Endothelial cell of umbilical vein (primary cell): ENCODE data around the gene PRKAB2. TPM values are rescaled to one million over a fixed set of nuclear protein-coding genes. Genes with fewer than 3 reads are reported as not detected.

Experiments
- BruUV-seq: library from RNA; stranded (reverse); fragments of 400-500 nt; replicated peaks from 2 replicates; lab custom pipeline; 2021; lab: Mats Ljungman, UMichigan
- CTCF ChIA-PET: fragments of 300-600, 350-600 bp; sonication (Branson Sonifier 250); formaldehyde crosslinking; loops from one replicate; lab custom pipeline; 2021; ENCODE audit warnings: antibody characterized with exemption, inconsistent platforms; lab: Charles Lee
- POLR2A ChIA-PET: fragments of 300-600, 350-600 bp; sonication (Branson Sonifier 250); formaldehyde crosslinking; loops from one replicate; lab custom pipeline; 2021; ENCODE audit warnings: antibody characterized with exemption, inconsistent platforms; lab: Charles Lee
- DNase-seq: peaks from one replicate; pipeline ENCODE4 v3.0.0-alpha.2; 2011; ENCODE audit warnings: low read depth, low spot score
- FAIRE-seq: peaks from 2 replicates; lab custom pipeline; 2011; peaks lifted over from hg19 to GRCh38; lab: Jason Lieb, UNC
- H2AFZ ChIP-seq: 2 replicates; pipeline ENCODE4 v1.6.0; 2012; ENCODE audit warnings: low read depth, low read length, control low read depth, inconsistent platforms
- H3K27ac ChIP-seq: 2 replicates; pipeline ENCODE4 v1.5.1; 2011; ENCODE audit warnings: low read depth, mild to moderate bottlenecking, control low read depth, low read length, moderate library complexity; ENCODE audit not compliant: insufficient read depth
- H3K27me3 ChIP-seq, 2 experiments: 2 replicates each; pipeline versions ENCODE4 v1.6.0 to v1.6.1; 2011; ENCODE audit warnings: low read length in 2 of 2, mixed read lengths in 1 of 2; ENCODE audit not compliant: control insufficient read depth in 2 of 2, insufficient read depth in 2 of 2
- H3K36me3 ChIP-seq, 2 experiments: 2 replicates in 1 of 2; 3 replicates in 1 of 2; pipeline ENCODE4 v1.5.1; 2011; ENCODE audit warnings: low read length in 2 of 2, mild to moderate bottlenecking in 1 of 2, moderate library complexity in 1 of 2; ENCODE audit not compliant: control insufficient read depth in 2 of 2, insufficient read depth in 2 of 2; ENCODE audit errors: extremely low read depth in 1 of 2
- H3K4me1 ChIP-seq: 3 replicates; pipeline ENCODE4 v1.5.1; 2011; ENCODE audit warnings: mild to moderate bottlenecking, low read length; ENCODE audit not compliant: control insufficient read depth, insufficient read depth; ENCODE audit errors: extremely low read depth
- H3K4me2 ChIP-seq: 2 replicates; pipeline ENCODE4 v1.6.1; 2011; ENCODE audit warnings: low read length, control low read depth, mixed read lengths; ENCODE audit not compliant: insufficient read depth
- H3K4me3 ChIP-seq, 3 experiments: fragments of 200-600 bp in 1 of 3; sonication (generic), shearing (Covaris generic) in 1 of 3; replicated peaks in 1 of 3; 2 replicates each; pipeline ENCODE4 v1.5.1; 2011 to 2016; ENCODE audit warnings: control low read depth in 3 of 3, low read length in 3 of 3, mild to moderate bottlenecking in 2 of 3, inconsistent platforms in 1 of 3, low read depth in 1 of 3, moderate library complexity in 1 of 3; ENCODE audit not compliant: insufficient read depth in 1 of 3
- H3K79me2 ChIP-seq: 2 replicates; pipeline ENCODE4 v1.6.0; 2012; ENCODE audit warnings: low read length, inconsistent platforms; ENCODE audit not compliant: control insufficient read depth, insufficient read depth
- H3K9ac ChIP-seq: replicated peaks from 2 replicates; pipeline ENCODE3; 2011; ENCODE audit warnings: low read length, control low read depth; ENCODE audit not compliant: insufficient read depth; ENCODE audit errors: extremely low read depth
- H3K9me1 ChIP-seq: replicated peaks from 3 replicates; pipeline ENCODE4 v1.6.0; 2011; ENCODE audit warnings: mild to moderate bottlenecking, low read length; ENCODE audit not compliant: control insufficient read depth, insufficient read depth; ENCODE audit errors: extremely low read depth
- H3K9me3 ChIP-seq: replicated peaks from 2 replicates; pipeline ENCODE4 v1.5.1; 2012; ENCODE audit warnings: low read length, inconsistent platforms; ENCODE audit not compliant: control insufficient read depth, insufficient read depth
- H4K20me1 ChIP-seq: replicated peaks from 2 replicates; pipeline ENCODE3; 2011; ENCODE audit warnings: mild to moderate bottlenecking, low read length; ENCODE audit not compliant: control insufficient read depth, insufficient read depth; ENCODE audit errors: extremely low read depth
- FOS ChIP-seq: IDR thresholded peaks from 2 replicates; pipeline ENCODE4 v1.6.1; 2011; ENCODE audit warnings: mild to moderate bottlenecking, low read length, moderate library complexity, borderline replicate concordance; ENCODE audit not compliant: insufficient read depth
- GATA2 ChIP-seq: IDR thresholded peaks from 2 replicates; pipeline ENCODE4 v1.7.0; 2011; ENCODE audit warnings: low read depth, mild to moderate bottlenecking, moderate library complexity, mixed read lengths, low read length; ENCODE audit not compliant: insufficient read length, insufficient read depth
- MYC ChIP-seq: IDR thresholded peaks from one replicate; pipeline ENCODE4 v1.6.1; 2011; ENCODE audit warnings: mild to moderate bottlenecking, low read depth, low read length
- POLR2AphosphoS5 ChIP-seq: IDR thresholded peaks from 2 replicates; pipeline ENCODE4 v1.6.1; 2012; ENCODE audit warnings: low read depth, mild to moderate bottlenecking, control low read depth, low read length, moderate library complexity; ENCODE audit not compliant: insufficient read depth
- dilution Hi-C: fragments of 300-500 bp; cut with MboI; formaldehyde crosslinking; loops from one replicate; pipeline ENCODE4 v1.15.0; 2019; ENCODE audit warnings: low sequenced_read_pairs; ENCODE audit not compliant: extremely low pct_ligation_motif_present
- intact Hi-C: fragments of 100-400 bp; cut with micrococcal nuclease; formaldehyde crosslinking; loops from one replicate; pipeline ENCODE4 v1.10.0; 2022
- polyA plus RNA-seq, 4 experiments: library from polyadenylated mRNA; depleted of rRNA in 3 of 4; stranded (reverse) in 3 of 4; unstranded in 1 of 4; fragments of >200 nt; gene quantifications; 2 replicates each; pipeline versions ENCODE4 v1.2.1 to v1.2.3, GENCODE V29; 2011 to 2012; ENCODE audit warnings: missing spikeins in 1 of 4
- total RNA-seq: library from RNA; stranded (reverse); gene quantifications from 2 replicates; pipeline ENCODE4 v1.2.3, GENCODE V29; 2021
- TF ChIP-seq, protein P1 (sequence below): IDR thresholded peaks from 2 replicates; pipeline ENCODE4 v1.6.1; 2011; ENCODE audit not compliant: insufficient read depth, insufficient read length

Gene PRKAB2
- total and polyA plus RNA-seq, 2 donors (not counting 3 experiments of a cell fraction or from before 2014, with no cell fraction given), result 6.2 to 7.4 TPM

DNA sequence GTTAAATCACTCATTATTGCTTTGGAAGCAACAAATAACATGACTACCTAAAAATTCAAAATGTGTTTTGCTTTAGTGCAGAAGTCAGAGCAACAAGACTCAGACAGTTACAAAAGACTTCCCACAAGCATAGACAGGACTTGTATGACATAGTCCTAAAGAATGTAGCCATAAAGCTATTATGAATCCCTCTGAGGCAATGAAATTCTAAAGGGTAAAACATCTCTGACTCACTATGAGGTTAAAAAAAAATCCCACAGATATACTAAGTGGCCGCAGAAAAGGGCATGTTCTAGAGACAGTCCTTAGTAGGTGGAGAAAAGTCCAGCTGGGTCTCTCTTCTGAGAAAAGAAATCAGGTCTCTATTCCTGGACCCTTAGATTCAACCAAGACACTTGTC is 4.9 kb downstream of the PRKAB2 start:
- H3K4me3 ChIP-seq, result no peak overlapping the region
- DNase-seq, result no peak
- ChIA-PET POLR2A (no interaction called here), CTCF (interaction anchor here (2.3 kb wide), 1 partner anchor 75 kb away, joined by 7 read pairs; the partner anchor contains the start of gene CHD1L)
- no peaks in the 10 kb centered on the region for H3K27me3 ChIP-seq
- FAIRE-seq, result no peak
- BruUV-seq, result no TSS peak
- no peaks in the 10 kb centered on the region for H3K9me1 ChIP-seq
- H3K79me2 ChIP-seq, result peaks cover 10% of the 10 kb centered on the region
- no peak overlapping the region for H2AFZ ChIP-seq
- TF ChIP-seq GATA2 (no peak), FOS (peak; percentile 48)
- H3K4me1 ChIP-seq, result peaks cover 7% of the 10 kb centered on the region
- H3K27ac ChIP-seq, result peak overlapping the region; percentile 1
- dilution Hi-C loops (no loop called here), intact Hi-C loops (no loop called here)
- H3K4me2 ChIP-seq, result no peak overlapping the region
- H3K9me3 ChIP-seq, result no peaks in the 10 kb centered on the region
- H3K36me3 ChIP-seq, result no peaks in the 10 kb centered on the region
- H3K9ac ChIP-seq, result no peak overlapping the region
- H4K20me1 ChIP-seq, result no peaks in the 10 kb centered on the region

DNA sequence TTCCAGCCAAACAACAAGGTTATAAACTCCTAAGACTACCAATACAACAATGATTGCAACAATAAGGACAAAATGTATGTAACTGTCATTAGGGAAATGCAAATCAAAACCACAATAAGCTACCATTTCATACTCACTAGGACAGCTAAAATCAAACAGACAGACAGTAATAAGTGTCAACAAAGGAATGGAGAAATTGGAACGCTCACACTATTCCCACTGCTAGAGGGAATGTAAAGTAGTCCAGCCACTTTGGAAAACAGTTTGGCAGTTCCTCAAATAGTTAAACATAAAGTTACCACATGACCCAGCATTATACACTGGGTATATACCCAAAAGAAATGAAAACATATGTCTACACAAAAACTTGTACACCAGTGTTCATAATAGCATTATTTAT is 9.3 kb downstream of the PRKAB2 start:
- ChIA-PET POLR2A (interaction anchor here (0.9 kb wide), 1 partner anchor 11 kb away, joined by 3 read pairs; no protein-coding TSS in a partner anchor), CTCF (interaction anchor here (1.1 to 1.8 kb wide), 2 partner anchors 79 to 81 kb away, joined by 4 to 5 read pairs; partner anchors contain the start of gene CHD1L)
- Histone ChIP-seq H3K27me3 (no peaks in the 10 kb centered on the region), H3K4me1 (no peaks in the 10 kb centered on the region), H3K9me3 (no peaks in the 10 kb centered on the region), H3K79me2 (no peaks in the 10 kb centered on the region), H3K4me2 (no peak overlapping the region), H3K36me3 (peaks cover 3 to 6% of the 10 kb centered on the region in 2 experiments), H3K9me1 (no peaks in the 10 kb centered on the region), H3K27ac (no peak overlapping the region), H3K4me3 (no peak overlapping the region), H4K20me1 (no peaks in the 10 kb centered on the region), H3K9ac (no peak overlapping the region), H2AFZ (no peak overlapping the region)
- no TSS peak for BruUV-seq
- DNase-seq (no peak), FAIRE-seq (no peak)
- TF ChIP-seq, protein P1, sequence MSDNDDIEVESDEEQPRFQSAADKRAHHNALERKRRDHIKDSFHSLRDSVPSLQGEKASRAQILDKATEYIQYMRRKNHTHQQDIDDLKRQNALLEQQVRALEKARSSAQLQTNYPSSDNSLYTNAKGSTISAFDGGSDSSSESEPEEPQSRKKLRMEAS, result no peak
- no peak for TF ChIP-seq MYC
- TF ChIP-seq POLR2AphosphoS5, result no peak
- dilution Hi-C loops, result no loop called here
- intact Hi-C loops, result no loop called here
